HepG2 (cell line): ENCODE measurements around the gene SETD1B. TPM values are rescaled to one million over a fixed set of nuclear protein-coding genes. Genes with fewer than 3 reads are reported as not detected.

ENCODE experiments used
- ATAC-seq: fragments of 200-7000 bp; cut with Tn5 transposase; 3 replicates; pipeline ENCODE4 v1.9.1; 2020; ENCODE audit warnings: mild to moderate bottlenecking, moderate library complexity
- BruUV-seq: library from RNA; stranded (reverse); fragments of 400-500 nt; replicated peaks from 2 replicates; lab custom pipeline; 2021; lab: Mats Ljungman, UMichigan
- CTCF ChIA-PET: fragments of 300-600 bp; formaldehyde crosslinking; extraction: SDS; loops from one replicate; lab custom pipeline; 2021; ENCODE audit warnings: low total read pairs, inconsistent platforms, low intra/inter-chr PET ratio; lab: Yijun Ruan, JAX
- POLR2A ChIA-PET: fragments of 350-600 bp; sonication (Branson Sonifier 250); formaldehyde crosslinking; loops from one replicate; lab custom pipeline; 2020; ENCODE audit warnings: antibody characterized with exemption, inconsistent platforms; lab: Yijun Ruan, JAX
- DNase-seq: peaks from one replicate; pipeline ENCODE4 v3.0.0-alpha.2; 2015; ENCODE audit warnings: low spot score
- FAIRE-seq: peaks from 3 replicates; lab custom pipeline; 2011; peaks lifted over from hg19 to GRCh38; lab: Jason Lieb, UNC
- H2AFZ ChIP-seq: one replicate; pipeline ENCODE4 v1.6.1; 2011; ENCODE audit warnings: low read length, inconsistent platforms
- H3K27ac ChIP-seq: fragments of 300-600 bp; 3 replicates; pipeline ENCODE4 v1.8.0; 2011; ENCODE audit warnings: mixed run types, mild to moderate bottlenecking, mixed read lengths, low read length, inconsistent platforms; ENCODE audit not compliant: insufficient read depth; ENCODE audit errors: extremely low read length
- H3K27me3 ChIP-seq, 2 experiments: fragments of 200-600 bp in 1 of 2; 2 replicates in 1 of 2; 3 replicates in 1 of 2; pipeline versions ENCODE4 v1.6.0 to v1.8.0; 2011; ENCODE audit warnings: low read length in 2 of 2, mild to moderate bottlenecking in 2 of 2, moderate library complexity in 2 of 2, inconsistent platforms in 1 of 2; ENCODE audit not compliant: insufficient read depth in 2 of 2, control insufficient read depth in 1 of 2
- H3K36me3 ChIP-seq, 2 experiments: fragments of 200-600 bp in 1 of 2; replicated peaks in 1 of 2; 2 replicates in 1 of 2; 3 replicates in 1 of 2; pipeline versions ENCODE4 v1.5.1 to v1.8.0; 2011; ENCODE audit warnings: low read length in 2 of 2, inconsistent platforms in 1 of 2; ENCODE audit not compliant: insufficient read depth in 2 of 2, control insufficient read depth in 1 of 2
- H3K4me1 ChIP-seq: 2 replicates; pipeline ENCODE4 v1.5.1; 2012; ENCODE audit warnings: low read length, inconsistent platforms; ENCODE audit not compliant: insufficient read depth
- H3K4me2 ChIP-seq: 2 replicates; pipeline ENCODE4 v1.6.0; 2011; ENCODE audit warnings: low read depth, low read length, inconsistent platforms
- H3K4me3 ChIP-seq, 3 experiments: fragments of 200-600 bp in 1 of 3; sonication (generic), shearing (Covaris generic) in 1 of 3; replicated peaks in 1 of 3; 2 replicates each; pipeline ENCODE4 v1.5.1; 2011 to 2016; ENCODE audit warnings: low read length in 3 of 3, inconsistent platforms in 2 of 3, low read depth in 2 of 3, mild to moderate bottlenecking in 2 of 3, control low read depth in 1 of 3, mixed read lengths in 1 of 3; ENCODE audit not compliant: insufficient read depth in 1 of 3
- H3K79me2 ChIP-seq: one replicate; pipeline ENCODE4 v1.6.1; 2011; ENCODE audit warnings: low read length, inconsistent platforms; ENCODE audit not compliant: insufficient read depth
- H3K9ac ChIP-seq: 2 replicates; pipeline ENCODE4 v1.6.0; 2011; ENCODE audit warnings: mild to moderate bottlenecking, low read depth, low read length, inconsistent platforms; ENCODE audit not compliant: insufficient read depth
- H3K9me3 ChIP-seq: 2 replicates; pipeline ENCODE4 v1.5.1; 2012; ENCODE audit warnings: mild to moderate bottlenecking, low read length
- H4K20me1 ChIP-seq: 2 replicates; pipeline ENCODE4 v1.6.0; 2011; ENCODE audit warnings: inconsistent platforms, mild to moderate bottlenecking, low read length, moderate library complexity; ENCODE audit not compliant: insufficient read depth
- NFYC ChIP-seq: IDR thresholded peaks from 2 replicates; pipeline ENCODE4 v1.6.1; 2016; ENCODE audit warnings: missing genetic modification reagents, missing compliant biosample characterization
- SNAI1 ChIP-seq: sonication (generic); formaldehyde crosslinking; IDR thresholded peaks from 2 replicates; pipeline ENCODE4 v1.5.0; 2020; ENCODE audit warnings: mild to moderate bottlenecking, missing genetic modification reagents, borderline replicate concordance
- ZSCAN25 ChIP-seq: sonication (generic); formaldehyde crosslinking; IDR thresholded peaks from 2 replicates; pipeline ENCODE4 v1.8.0; 2022; ENCODE audit warnings: mild to moderate bottlenecking, missing genetic modification reagents
- whole genome bisulfite sequencing: methylation state at CpG from one replicate; pipeline ENCODE4 v1.1.6; 2017; ENCODE audit warnings: low lambda C conversion rate; 5-methylcytosine and 5-hydroxymethylcytosine counted together
- in situ Hi-C: cut with HindIII; loops from 2 replicates; pipeline ENCODE4 v1.10.0; 2017; ENCODE audit warnings: low pct_unique_long_range_greater_than_20kb; ENCODE audit not compliant: extremely low pct_ligation_motif_present
- intact Hi-C: fragments of 100-400 bp; cut with micrococcal nuclease; formaldehyde crosslinking; loops from one replicate; pipeline ENCODE4 v1.10.0; 2022; ENCODE audit not compliant: unreplicated experiment
- polyA plus RNA-seq, 8 experiments: library from polyadenylated mRNA; depleted of rRNA in 3 of 8; stranded (reverse) in 7 of 8; unstranded in 1 of 8; fragments of >200 nt; fragmentation: Illumina TruSeq in 4 of 8; extraction: Trizol in 4 of 8; gene quantifications; 2 replicates each; pipeline versions ENCODE4 v1.2.1 to v1.2.3, GENCODE V29; 2011 to 2016; ENCODE audit warnings: low read depth in 4 of 8, missing spikeins in 1 of 8, mixed read lengths in 1 of 8; ENCODE audit not compliant: insufficient read depth in 1 of 8
- total RNA-seq, 5 experiments: library from RNA; depleted of rRNA; stranded (reverse); fragments of >200 nt; fragmentation: Illumina TruSeq; extraction: Trizol; gene quantifications; 2 replicates each; pipeline ENCODE4 v1.2.3, GENCODE V29; 2016; ENCODE audit warnings: low read depth in 1 of 5
- TF ChIP-seq, protein P1 (sequence below): sonication (generic); formaldehyde crosslinking; IDR thresholded peaks from 2 replicates; pipeline ENCODE4 v1.5.1; 2020; ENCODE audit warnings: mild to moderate bottlenecking, missing genetic modification reagents, moderate library complexity
- TF ChIP-seq, protein P2 (sequence below): IDR thresholded peaks from 2 replicates; pipeline ENCODE4 v1.6.1; 2012; ENCODE audit warnings: low read depth, low read length, improper control_type of control experiment

SETD1B gene
- total and polyA plus RNA-seq, 2 of the 13 experiments (the other 11 are each of a cell fraction or from before 2014, with no cell fraction given): 1.1 to 1.4 TPM

DNA sequence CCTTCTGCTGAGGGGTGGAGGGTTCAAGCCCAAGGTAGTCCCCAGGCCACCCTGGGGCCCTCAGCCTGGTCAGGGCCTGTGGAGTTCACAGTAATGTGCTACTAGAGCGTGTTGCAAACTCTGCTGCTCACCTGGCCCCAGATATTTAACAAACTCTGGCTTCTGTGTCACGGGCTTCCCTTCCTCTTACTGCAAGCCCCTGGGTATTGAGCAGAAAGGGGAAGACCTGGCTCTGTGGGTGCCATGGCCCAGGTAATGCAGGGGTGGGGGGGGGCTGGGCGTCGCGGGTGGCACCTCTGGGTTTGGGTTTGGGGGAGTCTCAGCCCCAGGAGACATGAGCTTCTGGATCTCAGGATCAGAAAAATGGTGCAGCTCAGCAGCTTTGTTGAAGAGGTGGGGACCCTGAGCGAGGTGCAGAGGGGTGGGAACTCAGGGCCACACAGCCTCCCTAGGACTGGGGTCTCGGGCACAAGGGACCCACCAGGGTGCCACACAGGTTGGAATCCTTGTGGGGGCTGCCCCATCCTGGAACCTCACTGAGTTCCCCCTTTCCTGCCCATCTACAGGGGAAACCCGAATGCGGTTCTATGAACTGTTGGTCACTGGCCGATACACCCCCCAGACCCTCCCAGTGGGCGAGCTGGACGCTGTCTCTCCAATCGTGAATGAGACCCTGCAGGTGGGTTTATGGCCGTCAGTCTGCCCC lies 4.0 kb downstream of the SETD1B start:
- Histone ChIP-seq H2AFZ (no peak overlapping the region), H3K36me3 (peaks cover 12 to 16% of the 10 kb centered on the region in 2 experiments; a peak in 3 of 5 replicates), H3K27me3 (no peaks in the 10 kb centered on the region; a peak in 1 of 5 replicates), H3K27ac (no peak overlapping the region), H3K4me1 (peaks cover 39% of the 10 kb centered on the region), H3K79me2 (peaks cover 44% of the 10 kb centered on the region), H4K20me1 (0 out of 2 replicates have a peak, but pooled peaks cover 8% of the 10 kb centered on the region), H3K4me2 (no peak overlapping the region), H3K9me3 (no peaks in the 10 kb centered on the region), H3K9ac (no peak overlapping the region), H3K4me3 (no peak overlapping the region)
- CTCF ChIA-PET: no interaction called here
- FAIRE-seq (no peak), DNase-seq (no peak), ATAC-seq (no peak)
- POLR2A ChIA-PET: interaction anchor here (0.7 to 14.5 kb wide), 4 partner anchors 10 to 209 kb away, joined by 3 to 393 read pairs (median 4); partner anchors contain the start of genes PSMD9, RHOF and SETD1B
- 100% methylated on average over 1 of the region's 14 CpGs for WGBS
- TF ChIP-seq ZSCAN25 (no peak), NFYC (no peak), SNAI1 (CRISPR knock-in tag) (no peak)
- TF ChIP-seq, protein P1, sequence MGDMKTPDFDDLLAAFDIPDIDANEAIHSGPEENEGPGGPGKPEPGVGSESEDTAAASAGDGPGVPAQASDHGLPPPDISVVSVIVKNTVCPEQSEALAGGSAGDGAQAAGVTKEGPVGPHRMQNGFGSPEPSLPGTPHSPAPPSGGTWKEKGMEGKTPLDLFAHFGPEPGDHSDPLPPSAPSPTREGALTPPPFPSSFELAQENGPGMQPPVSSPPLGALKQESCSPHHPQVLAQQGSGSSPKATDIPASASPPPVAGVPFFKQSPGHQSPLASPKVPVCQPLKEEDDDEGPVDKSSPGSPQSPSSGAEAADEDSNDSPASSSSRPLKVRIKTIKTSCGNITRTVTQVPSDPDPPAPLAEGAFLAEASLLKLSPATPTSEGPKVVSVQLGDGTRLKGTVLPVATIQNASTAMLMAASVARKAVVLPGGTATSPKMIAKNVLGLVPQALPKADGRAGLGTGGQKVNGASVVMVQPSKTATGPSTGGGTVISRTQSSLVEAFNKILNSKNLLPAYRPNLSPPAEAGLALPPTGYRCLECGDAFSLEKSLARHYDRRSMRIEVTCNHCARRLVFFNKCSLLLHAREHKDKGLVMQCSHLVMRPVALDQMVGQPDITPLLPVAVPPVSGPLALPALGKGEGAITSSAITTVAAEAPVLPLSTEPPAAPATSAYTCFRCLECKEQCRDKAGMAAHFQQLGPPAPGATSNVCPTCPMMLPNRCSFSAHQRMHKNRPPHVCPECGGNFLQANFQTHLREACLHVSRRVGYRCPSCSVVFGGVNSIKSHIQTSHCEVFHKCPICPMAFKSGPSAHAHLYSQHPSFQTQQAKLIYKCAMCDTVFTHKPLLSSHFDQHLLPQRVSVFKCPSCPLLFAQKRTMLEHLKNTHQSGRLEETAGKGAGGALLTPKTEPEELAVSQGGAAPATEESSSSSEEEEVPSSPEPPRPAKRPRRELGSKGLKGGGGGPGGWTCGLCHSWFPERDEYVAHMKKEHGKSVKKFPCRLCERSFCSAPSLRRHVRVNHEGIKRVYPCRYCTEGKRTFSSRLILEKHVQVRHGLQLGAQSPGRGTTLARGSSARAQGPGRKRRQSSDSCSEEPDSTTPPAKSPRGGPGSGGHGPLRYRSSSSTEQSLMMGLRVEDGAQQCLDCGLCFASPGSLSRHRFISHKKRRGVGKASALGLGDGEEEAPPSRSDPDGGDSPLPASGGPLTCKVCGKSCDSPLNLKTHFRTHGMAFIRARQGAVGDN: no peak
- TF ChIP-seq, protein P2, sequence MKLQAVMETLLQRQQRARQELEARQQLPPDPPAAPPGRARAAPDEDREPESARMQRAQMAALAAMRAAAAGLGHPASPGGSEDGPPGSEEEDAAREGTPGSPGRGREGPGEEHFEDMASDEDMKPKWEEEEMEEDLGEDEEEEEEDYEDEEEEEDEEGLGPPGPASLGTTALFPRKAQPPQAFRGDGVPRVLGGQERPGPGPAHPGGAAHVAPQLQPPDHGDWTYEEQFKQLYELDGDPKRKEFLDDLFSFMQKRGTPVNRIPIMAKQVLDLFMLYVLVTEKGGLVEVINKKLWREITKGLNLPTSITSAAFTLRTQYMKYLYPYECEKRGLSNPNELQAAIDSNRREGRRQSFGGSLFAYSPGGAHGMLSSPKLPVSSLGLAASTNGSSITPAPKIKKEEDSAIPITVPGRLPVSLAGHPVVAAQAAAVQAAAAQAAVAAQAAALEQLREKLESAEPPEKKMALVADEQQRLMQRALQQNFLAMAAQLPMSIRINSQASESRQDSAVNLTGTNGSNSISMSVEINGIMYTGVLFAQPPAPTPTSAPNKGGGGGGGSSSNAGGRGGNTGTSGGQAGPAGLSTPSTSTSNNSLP: no peak
- in situ Hi-C loops (no loop called here), intact Hi-C loops (no loop called here)
- no TSS peak for BruUV-seq
